Colonic mucosa (tissue), 4 donors: Measurements from ENCODE around the gene HPGDS. TPM values are rescaled to one million over a fixed set of nuclear protein-coding genes. Genes with fewer than 3 reads are reported as not detected.

Source experiments
- DNase-seq: peaks from one replicate; pipeline ENCODE4 v3.0.0-alpha.2; 2020
- H3K27ac ChIP-seq: fragments of 200-600 bp; one replicate; pipeline ENCODE4 v1.8.0; 2021
- H3K27me3 ChIP-seq: fragments of 200-600 bp; one replicate; pipeline ENCODE4 v1.8.0; 2021
- H3K36me3 ChIP-seq: fragments of 200-600 bp; one replicate; pipeline ENCODE4 v1.8.0; 2021
- H3K4me1 ChIP-seq: fragments of 200-600 bp; one replicate; pipeline ENCODE4 v1.8.0; 2021; ENCODE audit warnings: mild to moderate bottlenecking
- H3K4me3 ChIP-seq: fragments of 200-600 bp; one replicate; pipeline ENCODE4 v1.8.0; 2021
- H3K9ac ChIP-seq, 2 donors: one replicate each; pipeline ENCODE4 v1.7.0; 2013; ENCODE audit warnings: control low read depth in 2 of 2, low read depth in 2 of 2, low read length in 2 of 2
- H3K9me3 ChIP-seq: fragments of 200-600 bp; one replicate; pipeline ENCODE4 v1.8.0; 2021
- intact Hi-C: fragments of 100-400 bp; cut with DNase I; formaldehyde crosslinking; loops from one replicate; pipeline ENCODE4 v1.14.1; 2022
- total RNA-seq, 2 donors: library from RNA; stranded (reverse); fragmentation: NEBNext Ultra II Directional in 1 of 2; extraction: Animal tissue kit (Norgen Biotek cat#: 25700) in 1 of 2; gene quantifications; one replicate each; pipeline ENCODE4 v1.2.1, GENCODE V29; 2021
- TF ChIP-seq, protein P1 (sequence below): fragments of 200-600 bp; IDR thresholded peaks from one replicate; pipeline ENCODE4 v1.8.0; 2022; ENCODE audit warnings: antibody characterized with exemption, mild to moderate bottlenecking
- donor health status: healthy.
- donor health status: DM: no; HTN: no; CAD: no.
- donor health status: DM: no; HTN: no; CAD: no.

The HPGDS gene
- total RNA-seq, 2 donors from 2014 or later: 1.5 to 1.7 TPM

DNA sequence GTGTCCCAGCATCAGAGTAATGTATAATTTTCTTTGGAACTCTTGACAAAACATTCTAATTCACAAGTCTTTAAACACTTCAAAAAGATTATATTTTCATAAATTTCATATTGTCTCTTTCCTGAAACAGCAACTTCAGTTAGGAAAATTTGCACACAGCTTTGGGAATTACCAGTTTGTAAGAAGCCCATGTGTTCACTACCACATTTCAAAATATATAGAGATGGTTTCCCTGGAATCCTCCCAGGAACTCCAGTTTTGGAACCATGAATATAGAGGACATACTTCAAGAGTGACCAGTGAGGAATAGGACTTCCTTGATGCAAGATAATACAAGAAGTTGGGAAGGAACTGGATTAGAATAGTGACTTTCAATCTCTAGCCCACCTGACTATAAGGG, 28.7 kb upstream of the HPGDS start:
- Histone ChIP-seq H3K4me3 (no peak overlapping the region), H3K9ac (no peak overlapping the region), H3K9me3 (no peaks in the 10 kb centered on the region), H3K36me3 (no peaks in the 10 kb centered on the region), H3K27ac (no peak overlapping the region), H3K4me1 (no peaks in the 10 kb centered on the region), H3K27me3 (no peaks in the 10 kb centered on the region)
- intact Hi-C loops: no loop called here
- TF ChIP-seq, protein P1, sequence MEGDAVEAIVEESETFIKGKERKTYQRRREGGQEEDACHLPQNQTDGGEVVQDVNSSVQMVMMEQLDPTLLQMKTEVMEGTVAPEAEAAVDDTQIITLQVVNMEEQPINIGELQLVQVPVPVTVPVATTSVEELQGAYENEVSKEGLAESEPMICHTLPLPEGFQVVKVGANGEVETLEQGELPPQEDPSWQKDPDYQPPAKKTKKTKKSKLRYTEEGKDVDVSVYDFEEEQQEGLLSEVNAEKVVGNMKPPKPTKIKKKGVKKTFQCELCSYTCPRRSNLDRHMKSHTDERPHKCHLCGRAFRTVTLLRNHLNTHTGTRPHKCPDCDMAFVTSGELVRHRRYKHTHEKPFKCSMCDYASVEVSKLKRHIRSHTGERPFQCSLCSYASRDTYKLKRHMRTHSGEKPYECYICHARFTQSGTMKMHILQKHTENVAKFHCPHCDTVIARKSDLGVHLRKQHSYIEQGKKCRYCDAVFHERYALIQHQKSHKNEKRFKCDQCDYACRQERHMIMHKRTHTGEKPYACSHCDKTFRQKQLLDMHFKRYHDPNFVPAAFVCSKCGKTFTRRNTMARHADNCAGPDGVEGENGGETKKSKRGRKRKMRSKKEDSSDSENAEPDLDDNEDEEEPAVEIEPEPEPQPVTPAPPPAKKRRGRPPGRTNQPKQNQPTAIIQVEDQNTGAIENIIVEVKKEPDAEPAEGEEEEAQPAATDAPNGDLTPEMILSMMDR: no peak
- no peak for DNase-seq

DNA sequence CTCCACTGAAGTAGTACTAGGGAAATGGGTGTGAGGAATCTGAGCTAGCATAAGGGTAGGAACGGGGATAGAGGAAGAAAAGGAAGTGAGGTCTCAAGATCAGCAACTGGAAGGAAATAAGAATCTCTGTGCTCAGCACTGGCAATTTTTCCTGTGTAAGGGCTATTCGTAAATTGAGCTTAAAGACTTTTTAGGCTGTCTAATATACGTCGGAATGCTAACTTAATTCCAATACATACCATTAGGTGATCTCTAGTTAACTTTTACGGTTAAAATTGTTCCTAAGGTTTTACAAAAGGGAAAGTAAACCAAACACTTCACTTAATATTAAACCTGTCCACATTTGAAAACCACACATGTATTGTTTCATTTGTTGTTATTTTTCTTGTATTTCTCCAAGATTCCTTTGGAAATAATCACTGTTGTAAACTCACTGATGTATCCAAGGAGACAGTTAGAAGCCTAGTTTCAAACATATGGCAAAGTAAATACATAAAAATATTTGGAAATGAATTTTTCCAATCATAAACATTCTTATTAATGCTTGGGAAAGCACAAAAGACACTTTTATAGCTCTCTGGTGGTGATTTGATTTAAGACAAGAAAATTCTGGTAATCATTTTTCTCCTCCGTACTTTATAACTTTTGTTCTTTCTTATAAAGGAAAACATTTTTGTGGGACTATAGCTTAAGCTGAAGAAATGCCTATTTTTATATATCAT, 28.1 kb upstream of the HPGDS start:
- Histone ChIP-seq H3K4me1 (no peaks in the 10 kb centered on the region), H3K4me3 (no peak overlapping the region), H3K27ac (no peak overlapping the region), H3K9me3 (no peaks in the 10 kb centered on the region), H3K27me3 (no peaks in the 10 kb centered on the region), H3K9ac (no peak overlapping the region), H3K36me3 (no peaks in the 10 kb centered on the region)
- intact Hi-C loops: no loop called here
- TF ChIP-seq, protein P1: no peak
- DNase-seq: no peak

DNA sequence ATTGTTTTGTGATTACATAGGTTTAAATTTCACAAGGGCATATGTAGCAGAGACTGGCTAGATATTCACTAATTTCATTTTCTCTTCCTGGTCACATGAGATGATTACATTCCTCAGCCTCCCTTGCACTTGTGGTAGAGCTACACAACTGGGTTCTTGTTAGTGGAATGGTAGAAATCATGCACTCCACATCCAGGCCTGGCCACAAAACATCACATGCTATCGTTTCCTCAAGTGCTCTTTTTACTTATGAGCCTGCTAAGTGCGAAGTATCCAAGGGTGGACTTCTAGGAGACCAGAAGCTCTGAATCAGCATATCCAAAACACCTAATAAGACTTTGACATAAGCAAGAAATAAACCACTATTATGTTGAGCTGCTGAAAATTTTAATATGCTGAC, 26.4 kb upstream of the HPGDS start:
- no peaks in the 10 kb centered on the region for H3K4me1 ChIP-seq
- no peak overlapping the region for H3K27ac ChIP-seq
- H3K36me3 ChIP-seq: no peaks in the 10 kb centered on the region
- no peaks in the 10 kb centered on the region for H3K9me3 ChIP-seq
- H3K27me3 ChIP-seq: no peaks in the 10 kb centered on the region
- no peak overlapping the region for H3K9ac ChIP-seq
- no peak overlapping the region for H3K4me3 ChIP-seq
- no peak for DNase-seq
- TF ChIP-seq, protein P1: no peak
- intact Hi-C loops: no loop called here

DNA sequence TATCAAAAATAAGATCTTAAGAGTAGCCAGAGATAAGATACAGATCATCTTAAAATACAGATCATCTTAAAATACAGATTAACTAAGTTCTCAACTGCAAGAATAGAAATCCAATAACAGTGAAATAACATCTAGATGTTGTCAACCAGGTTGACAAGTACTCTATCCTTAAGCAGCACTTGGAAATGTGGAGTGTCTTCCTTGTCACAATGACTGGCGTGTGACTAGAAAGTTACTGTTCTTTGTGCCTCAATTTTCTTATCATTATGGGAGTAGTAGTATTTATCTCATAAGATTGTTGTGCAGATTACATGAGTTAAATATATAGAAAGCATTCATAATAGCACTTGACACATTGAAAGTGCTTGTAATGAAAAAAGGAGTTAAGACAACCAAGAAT, 25.8 kb upstream of the HPGDS start:
- no peak overlapping the region for H3K4me3 ChIP-seq
- no peak overlapping the region for H3K9ac ChIP-seq
- no peaks in the 10 kb centered on the region for H3K36me3 ChIP-seq
- intact Hi-C loops: no loop called here
- H3K27me3 ChIP-seq: no peaks in the 10 kb centered on the region
- TF ChIP-seq, protein P1: no peak
- no peak for DNase-seq
- no peak overlapping the region for H3K27ac ChIP-seq
- no peaks in the 10 kb centered on the region for H3K4me1 ChIP-seq
- no peaks in the 10 kb centered on the region for H3K9me3 ChIP-seq

DNA sequence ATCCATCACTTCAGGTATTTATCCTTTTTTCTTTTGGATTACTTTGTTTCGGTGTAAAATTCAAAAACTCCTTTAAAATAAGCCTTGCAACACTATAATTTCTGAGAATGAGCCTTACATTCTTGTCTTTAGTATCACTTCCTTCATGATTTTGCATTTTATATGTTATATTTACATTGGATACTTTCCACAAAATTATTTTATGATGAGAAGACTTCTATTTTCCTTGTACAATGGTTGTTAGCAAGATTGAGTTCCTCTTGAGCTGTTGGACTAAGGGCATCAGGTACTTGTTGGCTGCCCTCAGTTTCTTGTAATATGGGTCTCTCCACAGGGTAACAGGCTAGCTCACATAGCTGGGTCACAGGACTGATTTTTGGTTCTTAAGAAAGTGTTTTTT, 22.7 kb upstream of the HPGDS start:
- H3K9ac ChIP-seq: no peak overlapping the region
- no peaks in the 10 kb centered on the region for H3K9me3 ChIP-seq
- H3K27me3 ChIP-seq: no peaks in the 10 kb centered on the region
- H3K27ac ChIP-seq: no peak overlapping the region
- no peak for DNase-seq
- no peaks in the 10 kb centered on the region for H3K4me1 ChIP-seq
- H3K4me3 ChIP-seq: no peak overlapping the region
- H3K36me3 ChIP-seq: no peaks in the 10 kb centered on the region
- TF ChIP-seq, protein P1: no peak
- intact Hi-C loops: no loop called here
